GM12878 (cell line): ENCODE data around the gene GALNT12. TPM values are rescaled to one million over a fixed set of nuclear protein-coding genes. Genes with fewer than 3 reads are reported as not detected.

Experiments used
- ATAC-seq: fragments of 200-7000 bp; cut with Tn5 transposase; 3 replicates; pipeline ENCODE4 v1.9.1; 2020; ENCODE audit warnings: mild to moderate bottlenecking, moderate library complexity
- BruUV-seq: library from RNA; stranded (reverse); fragments of 400-500 nt; replicated peaks from 2 replicates; lab custom pipeline; 2021; lab: Mats Ljungman, UMichigan
- CTCF ChIA-PET: fragments of 300-600 bp; sonication (Branson Sonifier 250); formaldehyde crosslinking; extraction: SDS; loops from one replicate; lab custom pipeline; 2021; ENCODE audit warnings: inconsistent platforms; lab: Yijun Ruan, JAX
- POLR2A ChIA-PET: fragments of 350-600 bp; formaldehyde crosslinking; extraction: SDS; loops from one replicate; lab custom pipeline; 2021; ENCODE audit warnings: inconsistent platforms; lab: Charles Lee
- RAD21 ChIA-PET: fragments of 300-600 bp; sonication (Branson Sonifier 250); formaldehyde crosslinking; loops from one replicate; lab custom pipeline; 2023; ENCODE audit warnings: antibody characterized with exemption; ENCODE audit not compliant: unreplicated experiment; lab: Charles Lee
- SMC1A ChIA-PET: fragments of 300-600 bp; sonication (Branson Sonifier 250); formaldehyde crosslinking; loops from one replicate; lab custom pipeline; 2023; ENCODE audit not compliant: unreplicated experiment, uncharacterized antibody; lab: Charles Lee
- DNase-seq: peaks from one replicate; pipeline ENCODE4 v3.0.0-alpha.2; 2011; ENCODE audit warnings: low read depth, low spot score
- FAIRE-seq: peaks from 3 replicates; lab custom pipeline; 2011; peaks lifted over from hg19 to GRCh38; lab: Jason Lieb, UNC
- H2AFZ ChIP-seq: 2 replicates; pipeline ENCODE4 v1.6.0; 2011; ENCODE audit warnings: low read depth, low read length, control low read depth; ENCODE audit not compliant: control insufficient read depth
- H3K27ac ChIP-seq: 2 replicates; pipeline ENCODE4 v1.5.1; 2011; ENCODE audit warnings: control low read depth; ENCODE audit not compliant: control insufficient read depth, insufficient read depth
- H3K27me3 ChIP-seq, 2 experiments: replicated peaks in 1 of 2; 2 replicates each; pipeline versions ENCODE4 v1.6.0 to v1.6.1; 2011; ENCODE audit warnings: low read length in 1 of 2; ENCODE audit not compliant: control insufficient read depth in 2 of 2, insufficient read depth in 2 of 2
- H3K36me3 ChIP-seq, 2 experiments: 2 replicates each; pipeline ENCODE4 v1.5.1; 2011; ENCODE audit warnings: low read length in 1 of 2; ENCODE audit not compliant: control insufficient read depth in 2 of 2, insufficient read depth in 2 of 2
- H3K4me1 ChIP-seq: 2 replicates; pipeline ENCODE4 v1.6.1; 2011; ENCODE audit warnings: mild to moderate bottlenecking, low read length, moderate library complexity, mixed read lengths; ENCODE audit not compliant: control insufficient read depth, insufficient read depth
- H3K4me2 ChIP-seq: 2 replicates; pipeline ENCODE4 v1.6.0; 2011; ENCODE audit warnings: control low read depth; ENCODE audit not compliant: control insufficient read depth, insufficient read depth
- H3K4me3 ChIP-seq: fragments of 200-600 bp; sonication (generic); 2 replicates; pipeline ENCODE4 v1.5.1; 2016
- H3K79me2 ChIP-seq: 2 replicates; pipeline ENCODE4 v1.6.0; 2011; ENCODE audit warnings: low read length; ENCODE audit not compliant: control insufficient read depth, insufficient read depth
- H3K9ac ChIP-seq: 2 replicates; pipeline ENCODE4 v1.8.0; 2011; ENCODE audit warnings: low read length, control low read depth, mixed read lengths; ENCODE audit not compliant: control insufficient read depth, insufficient read depth
- H3K9me3 ChIP-seq: replicated peaks from 3 replicates; pipeline ENCODE4 v1.5.1; 2011; ENCODE audit warnings: mild to moderate bottlenecking, low read length; ENCODE audit not compliant: control insufficient read depth, insufficient read depth
- H4K20me1 ChIP-seq: 2 replicates; pipeline ENCODE4 v1.6.0; 2011; ENCODE audit not compliant: control insufficient read depth, insufficient read depth
- E2F4 ChIP-seq: IDR thresholded peaks from 2 replicates; pipeline ENCODE4 v1.6.1; 2012; ENCODE audit warnings: low read depth, low read length, improper control_type of control experiment
- IRF5 ChIP-seq: fragments of 450-650 bp; IDR thresholded peaks from 2 replicates; pipeline ENCODE4 v1.6.1; 2017; ENCODE audit warnings: borderline replicate concordance
- MTA2 ChIP-seq: fragments of 450-650 bp; IDR thresholded peaks from 2 replicates; pipeline ENCODE4 v1.6.1; 2016; ENCODE audit warnings: low read depth, mild to moderate bottlenecking, moderate library complexity
- POLR2AphosphoS5 ChIP-seq: IDR thresholded peaks from 2 replicates; pipeline ENCODE4 v1.6.1; 2011; ENCODE audit warnings: mild to moderate bottlenecking, low read length, inconsistent platforms
- RBBP5 ChIP-seq: fragments of 200-600 bp; sonication (generic); conservative IDR thresholded peaks from 2 replicates; pipeline ENCODE4 v1.6.1; 2016
- RELB ChIP-seq: fragments of 450-650 bp; IDR thresholded peaks from 2 replicates; pipeline ENCODE4 v1.6.1; 2017; ENCODE audit warnings: low read depth, mild to moderate bottlenecking, moderate library complexity
- SIN3A ChIP-seq: IDR thresholded peaks from 2 replicates; pipeline ENCODE4 v1.6.1; 2012; ENCODE audit warnings: low read depth, low read length, improper control_type of control experiment
- SMC3 ChIP-seq: IDR thresholded peaks from 2 replicates; pipeline ENCODE4 v1.6.1; 2011; ENCODE audit warnings: low read length, improper control_type of control experiment, borderline replicate concordance
- TCF12 ChIP-seq: IDR thresholded peaks from 2 replicates; pipeline ENCODE4 v1.6.1; 2011; ENCODE audit warnings: low read depth, mild to moderate bottlenecking, low read length
- USF1 ChIP-seq: IDR thresholded peaks from 2 replicates; pipeline ENCODE4 v1.6.1; 2011; ENCODE audit warnings: borderline replicate concordance, low read depth, mild to moderate bottlenecking, moderate library complexity, mixed read lengths, low read length; ENCODE audit not compliant: insufficient read depth; ENCODE audit errors: extremely low read length
- ZNF24 ChIP-seq: fragments of 450-650 bp; IDR thresholded peaks from 2 replicates; pipeline ENCODE4 v1.6.1; 2017; ENCODE audit warnings: antibody characterized with exemption, mild to moderate bottlenecking
- WGBS: methylation state at CpG from one replicate; pipeline ENCODE4 v1.1.6; 2016; ENCODE audit warnings: low lambda C conversion rate; ENCODE audit not compliant: insufficient replicate concordance, insufficient coverage; ENCODE audit errors: missing lambda C conversion rate; 5-methylcytosine and 5-hydroxymethylcytosine counted together
- in situ Hi-C: fragments of 300-500 bp; cut with MboI; formaldehyde crosslinking; loops from 9 replicates; pipeline ENCODE4 v1.14.3; 2018; ENCODE audit warnings: mixed read lengths
- intact Hi-C: fragments of 100-400 bp; cut with micrococcal nuclease; formaldehyde crosslinking; loops from one replicate; pipeline ENCODE4 v1.14.2; 2022; ENCODE audit not compliant: unreplicated experiment
- polyA plus RNA-seq, 11 experiments: library from polyadenylated mRNA; depleted of rRNA in 4 of 11; unstranded in 6 of 11; stranded (reverse) in 5 of 11; fragments of >200 nt; fragmentation: Nextera tagmentation in 4 of 11; fragmentation: Illumina TruSeq in 1 of 11; extraction: Ambion mirVana in 4 of 11; extraction: Trizol in 1 of 11; gene quantifications; 1 replicate in 1 of 11; 2 replicates in 10 of 11; pipeline versions ENCODE4 v1.2.1 to v1.2.3, GENCODE V29; 2011 to 2016; ENCODE audit warnings: inconsistent platforms in 2 of 11, missing spikeins in 2 of 11, low read depth in 1 of 11
- total RNA-seq, 4 experiments: library from RNA; depleted of rRNA in 3 of 4; stranded (reverse); fragments of >200 nt in 3 of 4; fragmentation: Illumina TruSeq in 1 of 4; extraction: Trizol in 1 of 4; gene quantifications; 2 replicates each; pipeline versions ENCODE4 v1.2.1 to v1.2.3, GENCODE V29; 2013 to 2021

The GALNT12 gene
- total and polyA plus RNA-seq, 10 of the 15 experiments (the other 5 are each of a cell fraction or from before 2014, with no cell fraction given), result 0.13 to 5.3 (median 3.2) TPM

GRCh38 chr9:98897745-98898144 is 90.3 kb downstream of the GALNT12 start:
- SMC1A ChIA-PET, result no interaction called here

GRCh38 chr9:98899408-98900056 is 92.1 kb downstream of the GALNT12 start:
- no peak for DNase-seq
- no peak for TF ChIP-seq RELB
- no peak for TF ChIP-seq ZNF24
- TF ChIP-seq RBBP5, result no peak
- TF ChIP-seq MTA2, result no peak
- TF ChIP-seq USF1, result no peak
- TF ChIP-seq IRF5, result no peak
- no peak for TF ChIP-seq E2F4
- no peak for TF ChIP-seq TCF12
- no peak for TF ChIP-seq SIN3A

More at GRCh38 chr9:98897745-98898144, 90.3 kb downstream of the GALNT12 start:
- CTCF ChIA-PET, result no interaction called here
- ATAC-seq (no peak), FAIRE-seq (no peak), DNase-seq (no peak)
- RAD21 ChIA-PET, result no interaction called here
- no peaks in the 10 kb centered on the region for H3K36me3 ChIP-seq
- no peak overlapping the region for H2AFZ ChIP-seq
- no TSS peak for BruUV-seq
- 7% methylated on average over 1 of the region's 1 CpG for WGBS
- in situ Hi-C loops (no loop called here), intact Hi-C loops (no loop called here)
- no peak overlapping the region for H3K4me3 ChIP-seq
- no peak overlapping the region for H3K27ac ChIP-seq
- H3K79me2 ChIP-seq, result no peaks in the 10 kb centered on the region
- H3K4me2 ChIP-seq, result no peak overlapping the region
- TF ChIP-seq POLR2AphosphoS5 (no peak), SMC3 (no peak)
- POLR2A ChIA-PET, result no interaction called here
- H3K9ac ChIP-seq, result no peak overlapping the region
- no peaks in the 10 kb centered on the region for H3K4me1 ChIP-seq
- peaks cover 0 to 8% of the 10 kb centered on the region in 2 experiments; a peak in 3 of 4 replicates for H3K27me3 ChIP-seq
- no peaks in the 10 kb centered on the region for H4K20me1 ChIP-seq
- no peaks in the 10 kb centered on the region; the same call in 2 of the 3 replicates for H3K9me3 ChIP-seq

More at GRCh38 chr9:98899408-98900056, 92.1 kb downstream of the GALNT12 start:
- Histone ChIP-seq H4K20me1 (no peaks in the 10 kb centered on the region), H3K4me3 (no peak overlapping the region), H3K79me2 (no peaks in the 10 kb centered on the region), H3K4me2 (no peak overlapping the region), H3K9ac (no peak overlapping the region), H3K27ac (no peak overlapping the region), H3K4me1 (no peaks in the 10 kb centered on the region), H3K9me3 (no peaks in the 10 kb centered on the region; the same call in 2 of the 3 replicates), H3K36me3 (no peaks in the 10 kb centered on the region), H3K27me3 (peaks cover 0 to 6% of the 10 kb centered on the region in 2 experiments; a peak in 2 of 4 replicates), H2AFZ (no peak overlapping the region)
- WGBS, result 0% methylated on average over 4 of the region's 4 CpGs
- ATAC-seq, result no peak
- BruUV-seq, result no TSS peak
- FAIRE-seq, result no peak
- SMC1A ChIA-PET, result interaction anchor here (1.4 kb wide), 1 partner anchor 10 kb away, joined by 4 read pairs; no protein-coding TSS in a partner anchor
- intact Hi-C loops, result no loop called here
- RAD21 ChIA-PET, result no interaction called here
- in situ Hi-C loops, result no loop called here
- POLR2A ChIA-PET, result no interaction called here
- CTCF ChIA-PET, result interaction anchor here (0.9 kb wide), 1 partner anchor 52 kb away, joined by 3 read pairs; no protein-coding TSS in a partner anchor
